Measurements from ENCODE around the gene RCAN2.

DNA sequence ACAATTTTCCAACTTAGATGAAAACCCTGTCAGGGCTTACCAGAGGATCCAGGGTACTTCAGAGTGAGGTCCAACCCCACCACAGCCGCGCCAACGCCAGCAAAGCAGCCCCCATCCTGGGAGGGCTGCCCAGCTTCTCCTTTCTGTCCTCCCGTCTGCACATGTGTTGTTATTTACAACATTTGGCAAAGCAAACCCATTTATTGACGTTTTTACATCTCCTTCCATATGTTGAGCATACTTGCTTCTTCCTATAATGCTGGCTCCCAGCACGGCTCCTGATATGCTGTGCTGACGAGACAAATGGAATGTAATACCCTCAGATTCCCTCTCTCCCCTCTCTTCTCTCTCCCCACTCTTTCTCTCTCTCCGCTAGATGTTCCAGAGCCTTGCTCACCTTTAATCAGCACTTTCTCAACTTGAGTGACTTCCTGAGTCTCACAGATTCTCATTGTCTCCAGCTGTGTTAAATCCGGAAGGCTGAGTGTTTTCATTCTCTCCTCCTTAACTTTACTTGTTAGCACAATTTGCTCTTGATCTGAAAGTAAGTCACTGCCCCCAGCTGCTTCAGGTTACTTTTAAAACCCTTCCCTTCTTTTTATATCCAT is 22.7 kb downstream of the RCAN2 start:
- TF ChIP-seq, protein P1, sequence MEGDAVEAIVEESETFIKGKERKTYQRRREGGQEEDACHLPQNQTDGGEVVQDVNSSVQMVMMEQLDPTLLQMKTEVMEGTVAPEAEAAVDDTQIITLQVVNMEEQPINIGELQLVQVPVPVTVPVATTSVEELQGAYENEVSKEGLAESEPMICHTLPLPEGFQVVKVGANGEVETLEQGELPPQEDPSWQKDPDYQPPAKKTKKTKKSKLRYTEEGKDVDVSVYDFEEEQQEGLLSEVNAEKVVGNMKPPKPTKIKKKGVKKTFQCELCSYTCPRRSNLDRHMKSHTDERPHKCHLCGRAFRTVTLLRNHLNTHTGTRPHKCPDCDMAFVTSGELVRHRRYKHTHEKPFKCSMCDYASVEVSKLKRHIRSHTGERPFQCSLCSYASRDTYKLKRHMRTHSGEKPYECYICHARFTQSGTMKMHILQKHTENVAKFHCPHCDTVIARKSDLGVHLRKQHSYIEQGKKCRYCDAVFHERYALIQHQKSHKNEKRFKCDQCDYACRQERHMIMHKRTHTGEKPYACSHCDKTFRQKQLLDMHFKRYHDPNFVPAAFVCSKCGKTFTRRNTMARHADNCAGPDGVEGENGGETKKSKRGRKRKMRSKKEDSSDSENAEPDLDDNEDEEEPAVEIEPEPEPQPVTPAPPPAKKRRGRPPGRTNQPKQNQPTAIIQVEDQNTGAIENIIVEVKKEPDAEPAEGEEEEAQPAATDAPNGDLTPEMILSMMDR (IDR thresholded peaks at IDR 0.05), result no peak
- TF ChIP-seq POLR2A (IDR thresholded peaks at IDR 0.05), result no peak

Measured in adrenal gland (tissue), 5 donors.